ENCODE measurements around the gene TSR1.

GRCh38 chr17:2363851-2364762 is 27.9 kb upstream of the TSR1 start:
- no peak for TF ChIP-seq CTCF (IDR thresholded peaks at IDR 0.05)
- TF ChIP-seq FOXM1 (IDR thresholded peaks at IDR 0.05; ENCODE audit: low read depth) = no peak
- TF ChIP-seq EZH2phosphoT487 (IDR thresholded peaks at IDR 0.05; ENCODE audit: borderline replicate concordance, low read depth) = no peak

Data from SK-N-SH (cell line).